ENCODE data around the gene TRIM31. TPM values are rescaled to one million over a fixed set of nuclear protein-coding genes. Genes with fewer than 3 reads are reported as not detected.

TRIM31 gene
- total RNA-seq, 1 donor from 2014 or later: 1.8 TPM

GRCh38 chr6:30061092-30061857 lies 51.6 kb downstream of the TRIM31 start, which contains the start of gene POLR1H:
TSS of gene POLR1H (plus strand) at chr6:30061265. CDS start at chr6:30061525, 260 bp downstream.
- peaks cover 32% of the 10 kb centered on the region for H3K4me1 Mint-ChIP-seq (ENCODE audit: unreplicated experiment)
- no peaks in the 10 kb centered on the region for H3K27me3 Mint-ChIP-seq
- TF ChIP-seq CTCF (conservative IDR thresholded peaks at IDR 0.05): peak; percentile 13
- no peaks in the 10 kb centered on the region for H3K9me3 Mint-ChIP-seq
- DNase-seq (ENCODE audit: extremely low spot score, unreplicated experiment): peak; percentile 91
- peaks cover 7% of the 10 kb centered on the region for H3K36me3 Mint-ChIP-seq
- peak within 1 kb of the TSS; percentile 98 for H3K27ac Mint-ChIP-seq
- H3K4me3 Mint-ChIP-seq: peak within 1 kb of the TSS; percentile 99

GRCh38 chr6:30060606-30061091 lies 52.2 kb downstream of the TRIM31 start:
- DNase-seq (ENCODE audit: extremely low spot score, unreplicated experiment): no peak

GRCh38 chr6:30055513-30055912 lies 57.4 kb downstream of the TRIM31 start:
- H3K36me3 Mint-ChIP-seq: peaks cover 4% of the 10 kb centered on the region
- H3K4me3 Mint-ChIP-seq: no peak overlapping the region
- no peak for TF ChIP-seq CTCF (conservative IDR thresholded peaks at IDR 0.05)
- no peak for DNase-seq (ENCODE audit: extremely low spot score, unreplicated experiment)
- no peaks in the 10 kb centered on the region for H3K27me3 Mint-ChIP-seq
- H3K4me1 Mint-ChIP-seq (ENCODE audit: unreplicated experiment): peaks cover 6% of the 10 kb centered on the region
- H3K9me3 Mint-ChIP-seq: no peaks in the 10 kb centered on the region
- H3K27ac Mint-ChIP-seq: no peak overlapping the region

More at GRCh38 chr6:30060606-30061091, 52.2 kb downstream of the TRIM31 start:
- no peak for TF ChIP-seq CTCF (conservative IDR thresholded peaks at IDR 0.05)
- Mint-ChIP-seq H3K27ac (peak overlapping the region; percentile 98), H3K4me1 (ENCODE audit: unreplicated experiment) (peaks cover 26% of the 10 kb centered on the region), H3K36me3 (peaks cover 7% of the 10 kb centered on the region), H3K27me3 (no peaks in the 10 kb centered on the region), H3K4me3 (peak overlapping the region; percentile 99), H3K9me3 (no peaks in the 10 kb centered on the region)

- H3K27ac Mint-ChIP-seq: no peak overlapping the region
- DNase-seq (ENCODE audit: extremely low spot score, unreplicated experiment): no peak
- H3K27me3 Mint-ChIP-seq: no peaks in the 10 kb centered on the region
- H3K4me1 Mint-ChIP-seq (ENCODE audit: unreplicated experiment): no peaks in the 10 kb centered on the region
- H3K9me3 Mint-ChIP-seq: no peaks in the 10 kb centered on the region
- TF ChIP-seq CTCF (conservative IDR thresholded peaks at IDR 0.05): no peak
- H3K4me3 Mint-ChIP-seq: no peak overlapping the region
- peaks cover 4% of the 10 kb centered on the region for H3K36me3 Mint-ChIP-seq
These were observed 59.2 kb downstream of the TRIM31 start for GRCh38 chr6:30053682-30054081.

Other genes starting within 250 kb of the TRIM31 start
- gene HLA-A, start 170.6 kb downstream of the TRIM31 start, total RNA-seq (ENCODE audit: low replicate concordance): 183 and 209 TPM in 2 replicates
- 23.7 and 37.3 TPM in 2 replicates for gene POLR1H, start 51.8 kb downstream of the TRIM31 start, total RNA-seq (ENCODE audit: low replicate concordance)
- 40.0 and 48.6 TPM in 2 replicates for gene PPP1R11, start 45.9 kb downstream of the TRIM31 start, total RNA-seq (ENCODE audit: low replicate concordance)
- 1.5 TPM in 2 replicates for gene RNF39, start 37.3 kb downstream of the TRIM31 start, total RNA-seq (ENCODE audit: low replicate concordance)
- 0.17 TPM in 1 of 2 replicates, not detected in the other for gene TRIM40, start 23.1 kb upstream of the TRIM31 start, total RNA-seq (ENCODE audit: low replicate concordance)
- gene TRIM10, start 48.1 kb upstream of the TRIM31 start, total RNA-seq (ENCODE audit: low replicate concordance): 0.17 TPM in 1 of 2 replicates, not detected in the other
- 0.92 and 1.4 TPM in 2 replicates for gene TRIM15, start 50.5 kb upstream of the TRIM31 start, total RNA-seq (ENCODE audit: low replicate concordance)
- 46.3 and 76.5 TPM in 2 replicates for gene TRIM26, start 100.3 kb upstream of the TRIM31 start, total RNA-seq (ENCODE audit: low replicate concordance)
- 13.7 and 16.4 TPM in 2 replicates for gene TRIM39, start 213.8 kb upstream of the TRIM31 start, total RNA-seq (ENCODE audit: low replicate concordance)
- 41.2 and 49.6 TPM in 2 replicates for gene RPP21, start 232.1 kb upstream of the TRIM31 start, total RNA-seq (ENCODE audit: low replicate concordance)

Data from type B pancreatic cell (in vitro differentiated cells).